ENCODE results near the gene ADCY5. TPM values are rescaled to one million over a fixed set of nuclear protein-coding genes. Genes with fewer than 3 reads are reported as not detected.

Gene ADCY5
- total RNA-seq (33.6 TPM), polyA plus RNA-seq (ENCODE audit: insufficient read depth, low read depth, low replicate concordance) (7.1 TPM)
- long read RNA-seq, donor 1, full-length matches to known transcripts: 3 of 3 reads
- long read RNA-seq, donor 1, partial matches to known transcripts: 0 of 3 reads
- long read RNA-seq, donor 1, other reads (novel, unspliced or antisense): 0 of 3 reads
- long read RNA-seq, donor 2: 0 reads
- long read RNA-seq, donor 3: 0 reads
- long read RNA-seq, donor 4, partial matches to known transcripts: 0 of 1 reads
- long read RNA-seq, donor 4, other reads (novel, unspliced or antisense): 0 of 1 reads
- long read RNA-seq, donor 5: 0 reads
- long read RNA-seq, donor 6: 0 reads
- long read RNA-seq, donor 7, full-length matches to known transcripts: 12 of 64 reads
- long read RNA-seq, donor 7, partial matches to known transcripts: 27 of 64 reads
- long read RNA-seq, donor 7, other reads (novel, unspliced or antisense): 25 of 64 reads
- long read RNA-seq, donor 8, full-length matches to known transcripts: 1 of 21 reads
- long read RNA-seq, donor 8, partial matches to known transcripts: 20 of 21 reads
- long read RNA-seq, donor 8, other reads (novel, unspliced or antisense): 0 of 21 reads
- long read RNA-seq, donor 9: 0 reads
- long read RNA-seq, donor 10: 0 reads

- DNase-seq (peak; percentile 35 to 82 (median 57)), FAIRE-seq (no peak)
- intact Hi-C loops (cut with DNase I): no loop called here
- no peak for TF ChIP-seq CTCF (IDR thresholded peaks at IDR 0.05; ENCODE audit: borderline replicate concordance, extremely low read depth, insufficient read depth)
- peak within 1 kb of the TSS; percentile 24 to 55 (median 50) for H3K4me3 ChIP-seq (ENCODE audit: low read length in 3 of 3)
- peak within 1 kb of the TSS in 1 of 3 donors; percentile 34 for H3K9ac ChIP-seq (ENCODE audit: low read length in 3 of 3)
- no peaks in the 10 kb centered on the region for H3K36me3 ChIP-seq (ENCODE audit: control insufficient read depth in 2 of 3, insufficient read depth in 3 of 3, low read length in 3 of 3)
- H3K4me1 ChIP-seq (ENCODE audit: control insufficient read depth in 2 of 3, insufficient read depth in 2 of 3, low read depth in 1 of 3, low read length in 3 of 3): peaks cover 0 to 5% (median 0%) of the 10 kb centered on the region in 3 donors
- H3K27me3 ChIP-seq (ENCODE audit: control insufficient read depth, insufficient read depth, low read length): no peaks in the 10 kb centered on the region
- H3K27ac ChIP-seq (ENCODE audit: low read depth in 2 of 2, low read length in 2 of 2): peak within 1 kb of the TSS in 1 of 2 donors; percentile 51
- no peaks in the 10 kb centered on the region for H3K9me3 ChIP-seq (ENCODE audit: control insufficient read depth in 2 of 3, insufficient read depth in 1 of 3, low read length in 3 of 3)
Observed at GRCh38 chr3:123448536-123449101, at the start of gene ADCY5. TSS of gene ADCY5 (minus strand) at chr3:123449090. CDS start at chr3:123448545, 545 bp downstream.

- Histone ChIP-seq H3K9ac (ENCODE audit: low read length in 3 of 3) (no peak overlapping the region), H3K27me3 (ENCODE audit: control insufficient read depth, insufficient read depth, low read length) (no peaks in the 10 kb centered on the region), H3K9me3 (ENCODE audit: control insufficient read depth in 2 of 3, insufficient read depth in 1 of 3, low read length in 3 of 3) (no peaks in the 10 kb centered on the region), H3K27ac (ENCODE audit: low read depth in 2 of 2, low read length in 2 of 2) (no peak overlapping the region), H3K36me3 (ENCODE audit: control insufficient read depth in 2 of 3, insufficient read depth in 3 of 3, low read length in 3 of 3) (peaks cover 0 to 3% (median 0%) of the 10 kb centered on the region in 3 donors), H3K4me1 (ENCODE audit: control insufficient read depth in 2 of 3, insufficient read depth in 2 of 3, low read depth in 1 of 3, low read length in 3 of 3) (peaks cover 0 to 2% (median 0%) of the 10 kb centered on the region in 3 donors), H3K4me3 (ENCODE audit: low read length in 3 of 3) (no peak overlapping the region)
- FAIRE-seq (no peak), DNase-seq (no peak)
- no peak for TF ChIP-seq CTCF (IDR thresholded peaks at IDR 0.05; ENCODE audit: borderline replicate concordance, extremely low read depth, insufficient read depth)
- intact Hi-C loops (cut with DNase I): no loop called here
Observed at GRCh38 chr3:123493912-123494311, 45.0 kb upstream of the ADCY5 start.

- Histone ChIP-seq H3K27ac (ENCODE audit: low read depth in 2 of 2, low read length in 2 of 2) (no peak overlapping the region), H3K9me3 (ENCODE audit: control insufficient read depth in 2 of 3, insufficient read depth in 1 of 3, low read length in 3 of 3) (no peaks in the 10 kb centered on the region), H3K9ac (ENCODE audit: low read length in 3 of 3) (no peak overlapping the region), H3K27me3 (ENCODE audit: control insufficient read depth, insufficient read depth, low read length) (no peaks in the 10 kb centered on the region), H3K4me1 (ENCODE audit: control insufficient read depth in 2 of 3, insufficient read depth in 2 of 3, low read depth in 1 of 3, low read length in 3 of 3) (peaks cover 0 to 2% (median 0%) of the 10 kb centered on the region in 3 donors), H3K4me3 (ENCODE audit: low read length in 3 of 3) (no peak overlapping the region), H3K36me3 (ENCODE audit: control insufficient read depth in 2 of 3, insufficient read depth in 3 of 3, low read length in 3 of 3) (no peaks in the 10 kb centered on the region)
- DNase-seq: no peak
- TF ChIP-seq CTCF (IDR thresholded peaks at IDR 0.05; ENCODE audit: borderline replicate concordance, extremely low read depth, insufficient read depth): no peak
- no peak for FAIRE-seq
- intact Hi-C loops (cut with DNase I): no loop called here
Observed at GRCh38 chr3:123491966-123492587, 43.2 kb upstream of the ADCY5 start.
